ENCODE data around the gene VEPH1.

DNA sequence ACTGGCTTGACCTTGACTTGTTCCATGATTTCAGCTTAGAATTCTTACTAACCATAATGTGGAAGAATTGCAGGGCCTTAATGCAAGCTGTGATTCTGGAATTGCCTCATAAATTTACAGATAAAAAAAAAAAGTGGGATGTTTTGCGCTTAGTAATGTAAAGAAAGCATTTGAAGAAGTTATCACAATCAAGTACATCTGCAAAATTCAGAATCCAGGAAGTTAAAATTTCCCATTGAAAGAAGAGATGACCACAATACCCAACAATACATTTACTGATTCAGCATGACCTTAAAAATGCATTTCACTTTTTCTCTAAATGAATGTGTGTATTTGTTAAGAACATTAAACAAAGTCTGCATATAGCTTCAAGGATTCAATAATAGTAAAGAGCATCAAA lies 278.2 kb downstream of the VEPH1 start:
- no peak for TF ChIP-seq POLR2A (IDR thresholded peaks at IDR 0.05)
- TF ChIP-seq CTCF (IDR thresholded peaks at IDR 0.05), result no peak
- TF ChIP-seq POLR2AphosphoS5 (IDR thresholded peaks at IDR 0.05; ENCODE audit: insufficient read depth in 1 of 2, low read depth in 1 of 2), result no peak
